GM04503 (cell line): ENCODE measurements around the gene PIGBOS1.
"Not testable (repeated sequence)": the region's sequence is repeated elsewhere in the genome, so short reads cannot be mapped to it uniquely, and the experiment has no call there.

Source experiments
- DNase-seq: peaks from one replicate; pipeline ENCODE4 v3.0.0-alpha.2; 2012; ENCODE audit warnings: low read depth

The PIGBOS1 gene

DNA sequence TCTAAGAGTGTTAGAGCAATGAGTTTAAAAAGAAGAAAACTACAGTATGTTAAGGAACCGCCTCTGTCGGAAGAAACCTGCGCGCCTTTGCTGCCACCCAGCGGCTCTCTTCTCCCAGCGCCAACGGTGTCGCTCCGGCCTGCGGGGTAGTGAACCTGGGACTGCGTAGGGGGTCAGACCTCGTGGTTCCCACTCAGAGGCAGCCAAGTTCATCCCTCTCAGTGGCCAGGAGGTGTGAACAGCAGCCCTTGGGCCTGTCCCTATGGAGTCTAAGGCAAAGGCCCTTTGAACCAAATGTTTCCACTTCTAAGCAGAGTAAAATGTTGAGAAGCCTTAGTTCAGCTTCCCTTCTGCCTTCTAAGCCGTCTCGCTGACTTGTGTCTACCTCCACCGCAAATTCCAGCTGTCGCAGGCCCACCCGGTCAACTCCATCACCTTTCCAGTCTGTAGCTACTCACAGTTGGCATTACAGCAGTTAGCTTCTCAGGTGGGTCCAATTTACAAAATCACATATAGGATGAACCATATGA is 28.3 kb downstream of the PIGBOS1 start:
- DNase-seq: no peak

GRCh38 chr15:55289746-55290527 is 29.0 kb downstream of the PIGBOS1 start, which contains the start of gene RAB27A:
RAB27A (minus strand) TSS chr15:55289813; CDS start chr15:55234934, 54,879 bp downstream.
- peak; percentile 30 for DNase-seq

DNA sequence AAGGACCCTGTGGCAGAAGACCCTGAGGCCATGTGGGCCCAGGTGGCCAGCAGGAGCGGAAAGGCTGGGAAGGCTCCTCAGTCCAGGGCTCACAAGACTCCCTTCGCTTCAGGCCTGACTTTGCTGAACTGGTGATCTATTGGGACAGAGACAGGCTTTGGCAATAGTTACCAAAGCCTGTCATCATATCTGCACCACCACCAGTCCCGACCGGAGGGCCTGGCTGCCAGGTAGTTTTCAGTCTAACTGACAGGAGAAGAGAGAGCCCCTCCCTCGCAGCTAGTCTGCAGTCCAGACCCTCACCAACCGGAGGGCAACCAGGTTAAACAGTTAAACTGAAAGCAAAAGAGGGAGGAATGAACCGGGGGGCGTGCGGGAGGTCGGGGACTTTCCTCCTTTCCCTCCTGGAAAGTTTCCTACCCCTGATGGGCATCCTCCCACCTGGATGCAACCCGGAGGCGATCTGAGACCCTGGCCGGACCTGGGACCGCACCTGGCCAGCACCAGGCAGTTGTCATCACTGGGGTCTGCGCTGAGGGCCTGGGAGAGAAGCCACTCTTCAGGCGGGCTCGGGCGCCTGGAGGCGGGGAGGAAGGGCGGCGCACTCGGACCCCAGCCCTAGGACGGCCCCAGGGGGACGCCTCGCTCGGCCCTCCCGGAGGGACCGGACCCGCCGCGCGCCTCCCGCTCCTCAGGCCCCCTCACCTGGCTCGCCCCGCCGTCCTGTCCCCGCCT is 29.7 kb downstream of the PIGBOS1 start:
- DNase-seq: no peak

DNA sequence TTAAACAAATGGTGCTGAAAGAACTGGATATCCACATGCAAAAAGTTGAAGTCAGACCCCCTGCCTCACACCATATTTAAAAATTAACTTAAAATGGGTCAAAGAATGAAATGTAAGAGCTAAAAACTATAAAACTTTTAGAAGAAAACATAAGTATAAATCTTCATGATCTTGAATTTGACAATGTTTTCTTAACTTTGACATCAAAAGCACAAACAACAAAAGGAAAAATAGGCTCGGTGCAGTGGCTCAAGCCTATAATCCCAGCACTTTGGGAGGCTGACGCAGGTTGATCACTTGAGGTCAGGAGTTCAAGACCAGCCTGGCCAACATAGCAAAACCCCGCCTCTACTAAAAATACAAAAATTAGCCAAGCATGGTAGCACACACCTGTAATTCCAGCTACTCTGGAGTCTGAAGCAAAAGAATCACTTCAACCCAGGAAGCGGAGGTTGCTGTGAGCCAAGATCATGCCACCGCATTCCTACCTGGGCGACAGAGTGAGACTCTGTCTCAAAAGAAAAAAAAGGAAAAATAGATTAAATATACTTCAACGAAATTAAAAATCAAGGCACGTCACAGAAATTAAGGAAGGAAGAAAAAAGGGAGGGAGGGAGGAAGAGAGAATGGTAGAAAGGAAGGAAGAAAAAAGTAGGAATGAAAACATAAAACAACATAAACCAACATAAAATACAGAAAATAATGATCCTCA is 30.8 kb downstream of the PIGBOS1 start:
- DNase-seq: no peak

- not testable (repeated sequence) for DNase-seq
These were observed 32.3 kb downstream of the PIGBOS1 start for GRCh38 chr15:55286442-55287189.

DNA sequence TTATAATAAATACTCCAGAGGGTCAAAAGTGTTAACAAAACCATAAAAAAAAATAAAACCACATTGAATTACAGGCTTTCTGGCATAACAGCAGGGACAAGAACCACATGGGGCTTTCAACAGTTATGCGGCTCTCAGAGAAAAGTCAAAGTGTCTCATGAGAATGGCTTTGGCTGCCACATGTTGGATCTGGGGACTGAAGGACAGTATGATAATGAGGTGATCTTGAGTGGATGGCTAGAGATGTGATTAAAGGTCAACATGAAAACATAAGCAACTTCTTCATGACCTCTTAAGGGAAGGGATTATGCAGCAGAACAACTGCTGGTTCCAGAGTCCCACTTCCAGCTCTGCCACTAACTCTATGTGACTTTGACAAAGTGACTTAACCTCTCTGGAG is 34.5 kb downstream of the PIGBOS1 start:
- DNase-seq: no peak

DNA sequence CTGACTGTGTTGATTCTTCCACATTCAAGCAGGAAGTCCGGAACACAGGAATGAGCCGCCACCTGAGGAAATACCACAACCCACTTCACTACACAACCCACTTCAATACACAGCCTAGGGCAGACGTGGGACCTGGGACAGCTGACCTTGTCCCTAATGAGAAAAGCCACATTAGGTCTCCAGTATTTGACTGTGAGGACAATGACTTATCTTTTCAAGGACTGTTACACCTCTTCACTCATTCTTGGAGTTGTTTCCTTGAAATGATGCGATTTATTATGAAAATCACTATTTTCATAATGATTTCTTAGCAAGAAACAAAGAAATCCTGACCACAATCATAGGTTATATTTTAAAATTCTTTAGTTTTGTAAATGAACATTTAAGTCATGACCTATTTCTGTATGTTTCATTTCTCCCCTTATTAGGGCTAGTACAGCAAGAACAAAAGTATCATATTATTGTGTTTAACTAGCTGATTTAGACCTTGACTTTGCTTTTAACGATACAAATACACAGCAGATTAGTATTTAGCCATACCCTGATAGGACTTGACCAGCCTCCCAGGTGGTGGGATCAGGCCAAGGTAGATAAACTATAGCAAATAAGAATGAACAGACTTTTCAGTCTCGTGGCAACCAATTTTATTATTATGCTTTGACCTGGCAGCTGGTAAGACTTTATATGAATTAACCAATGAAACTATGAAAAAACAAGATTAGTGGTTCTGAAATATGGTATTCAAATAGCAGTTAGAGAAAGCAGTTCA is 35.4 kb downstream of the PIGBOS1 start:
- DNase-seq: no peak

DNA sequence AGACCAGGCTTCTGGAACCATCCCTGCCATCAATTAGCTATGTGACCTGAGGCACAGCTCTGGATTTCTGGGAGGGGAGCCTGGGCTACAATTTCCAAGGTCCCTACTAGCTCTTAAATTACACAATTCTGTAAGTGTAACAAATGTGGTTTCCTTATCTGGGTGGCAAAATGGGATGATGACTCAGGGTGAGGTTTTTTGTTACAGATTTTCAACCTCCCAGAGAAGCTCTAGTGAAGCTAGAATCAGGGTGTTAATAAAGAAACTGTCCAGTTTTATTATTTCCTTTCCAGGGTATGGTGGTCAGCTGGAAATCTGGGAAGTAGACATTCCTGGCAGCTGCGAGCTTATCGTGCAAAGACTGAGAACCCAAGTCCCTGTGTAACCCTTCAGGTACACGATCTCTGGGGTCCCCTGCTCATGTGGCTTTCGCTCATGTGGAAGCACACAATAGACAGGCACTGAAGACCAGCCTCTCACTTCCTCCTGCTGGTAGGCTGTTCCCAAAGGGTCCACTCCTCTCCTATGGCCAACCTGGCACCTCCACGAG is 36.6 kb downstream of the PIGBOS1 start:
- peak; percentile 48 for DNase-seq

- no peak for DNase-seq
These were observed 37.2 kb downstream of the PIGBOS1 start for GRCh38 chr15:55281517-55282228.

DNA sequence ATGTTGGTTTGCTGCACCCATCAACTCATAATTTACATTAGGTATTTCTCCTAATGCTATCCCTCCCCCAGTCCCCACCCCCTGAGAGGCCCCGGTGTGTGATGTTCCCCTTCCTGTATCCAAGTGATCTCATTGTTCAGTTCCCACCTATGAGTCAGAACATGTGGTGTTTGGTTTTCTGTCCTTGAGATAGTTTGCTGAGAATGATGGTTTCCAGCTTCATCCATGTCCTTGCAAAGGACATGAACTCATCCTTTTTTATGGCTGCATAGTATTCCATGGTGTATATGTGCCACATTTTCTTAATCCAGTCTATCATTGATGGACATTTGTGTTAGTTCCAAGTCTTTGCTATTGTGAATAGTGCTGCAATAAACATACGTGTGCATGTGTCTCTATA is 38.3 kb downstream of the PIGBOS1 start:
- DNase-seq: not testable (repeated sequence)

GRCh38 chr15:55279746-55280351 is 39.1 kb downstream of the PIGBOS1 start:
- peak; percentile 54 for DNase-seq

GRCh38 chr15:55279100-55279745 is 39.7 kb downstream of the PIGBOS1 start:
- DNase-seq: no peak

GRCh38 chr15:55277715-55278114 is 41.2 kb downstream of the PIGBOS1 start:
- no peak for DNase-seq

DNA sequence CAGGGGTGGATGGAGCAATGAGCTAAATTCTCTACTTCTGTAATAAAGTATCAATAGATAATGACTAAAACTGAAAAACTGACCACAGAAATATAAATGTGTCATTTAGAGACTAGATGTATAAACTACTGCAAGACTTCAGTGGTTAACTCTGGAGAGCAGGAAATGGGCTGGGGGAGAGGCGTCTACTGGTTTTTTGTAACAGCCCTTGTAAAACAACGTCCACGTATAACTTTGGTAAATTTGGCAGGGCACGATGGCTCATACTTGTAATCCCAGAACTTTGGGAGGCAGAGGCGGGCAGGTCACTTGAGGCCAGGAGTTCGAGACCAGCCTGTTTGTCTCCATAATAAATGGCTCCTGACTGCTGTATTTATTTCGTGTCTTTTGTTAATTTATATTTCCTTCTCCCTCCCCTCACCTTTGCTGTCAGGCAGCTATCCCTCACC is 41.8 kb downstream of the PIGBOS1 start:
- no peak for DNase-seq

DNA sequence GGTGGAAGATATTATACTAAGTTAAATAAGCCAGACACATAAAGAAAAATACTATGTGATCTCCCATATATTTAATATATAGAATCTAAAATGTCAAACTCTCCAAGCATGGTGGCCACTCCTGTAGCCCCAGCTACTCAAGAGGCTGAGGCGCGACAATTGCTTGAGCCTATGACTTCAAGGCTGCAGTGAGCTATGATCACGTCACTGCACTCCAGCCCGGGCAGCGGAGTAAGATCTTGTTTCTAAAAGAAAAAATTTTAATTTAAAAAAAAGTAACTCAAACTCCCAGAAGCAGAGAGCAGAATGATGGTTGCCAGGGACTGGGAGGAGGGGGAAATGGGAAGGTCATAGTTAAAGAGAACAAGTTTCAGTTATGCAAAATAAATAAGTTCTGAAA is 42.6 kb downstream of the PIGBOS1 start:
- no peak for DNase-seq

GRCh38 chr15:55270291-55270690 is 48.6 kb downstream of the PIGBOS1 start:
- DNase-seq: no peak

- no peak for DNase-seq
These were observed 50.7 kb downstream of the PIGBOS1 start for GRCh38 chr15:55268176-55268695.

GRCh38 chr15:55267401-55268175 is 51.3 kb downstream of the PIGBOS1 start:
- DNase-seq: no peak
